AG09309 (cell line): Measurements from ENCODE around the gene CHAF1B.
"Not testable (repeated sequence)": the region's sequence is repeated elsewhere in the genome, so short reads cannot be mapped to it uniquely, and the experiment has no call there.

ENCODE experiments used
- DNase-seq: peaks from one replicate; pipeline ENCODE4 v3.0.0-alpha.2; 2010; ENCODE audit warnings: low read depth
- H3K4me3 ChIP-seq: 2 replicates; pipeline ENCODE4 v1.5.1; 2011; ENCODE audit warnings: mild to moderate bottlenecking, low read depth, low read length, moderate library complexity; ENCODE audit not compliant: control insufficient read depth
- CTCF ChIP-seq: IDR thresholded peaks from 2 replicates; pipeline ENCODE4 v1.5.1; 2011; ENCODE audit warnings: mild to moderate bottlenecking, low read depth, low read length, inconsistent platforms; ENCODE audit not compliant: insufficient read depth, control insufficient read depth; ENCODE audit errors: missing control alignments

Gene CHAF1B

GRCh38 chr21:36375994-36376393 lies 9.2 kb upstream of the CHAF1B start:
- TF ChIP-seq CTCF, result no peak
- no peak overlapping the region for H3K4me3 ChIP-seq
- no peak for DNase-seq

- no peak for TF ChIP-seq CTCF
- no peak overlapping the region for H3K4me3 ChIP-seq
Observed at GRCh38 chr21:36377391-36377842, 7.8 kb upstream of the CHAF1B start.

GRCh38 chr21:36379251-36379650 lies 5.9 kb upstream of the CHAF1B start:
- TF ChIP-seq CTCF, result no peak
- no peak for DNase-seq
- H3K4me3 ChIP-seq, result no peak overlapping the region

More at GRCh38 chr21:36377391-36377842, 7.8 kb upstream of the CHAF1B start:
- DNase-seq, result no peak

GRCh38 chr21:36381841-36382589 lies 3.2 kb upstream of the CHAF1B start:
- no peak for DNase-seq
- no peak overlapping the region for H3K4me3 ChIP-seq
- TF ChIP-seq CTCF, result no peak

GRCh38 chr21:36382722-36383121 lies 2.5 kb upstream of the CHAF1B start:
- H3K4me3 ChIP-seq, DNase-seq: not testable (repeated sequence)

GRCh38 chr21:36384885-36385232 lies 333 bp upstream of the CHAF1B start:
- peak overlapping the region; percentile 57 for H3K4me3 ChIP-seq
- no peak for TF ChIP-seq CTCF
- DNase-seq, result no peak

- TF ChIP-seq CTCF, result no peak
- peak overlapping the region; percentile 57 for H3K4me3 ChIP-seq
- DNase-seq, result no peak
Observed at GRCh38 chr21:36386031-36386642, 945 bp downstream of the CHAF1B start.
